Upper lobe of left lung (tissue), 6 donors: ENCODE data around the gene GRK1. TPM values are rescaled to one million over a fixed set of nuclear protein-coding genes. Genes with fewer than 3 reads are reported as not detected.

Experiments
- ATAC-seq, 2 donors: fragments of 200-7000 bp; cut with Tn5 transposase; one replicate each; pipeline ENCODE4 v1.9.1; 2022; ENCODE audit warnings: mild to moderate bottlenecking in 2 of 2, moderate library complexity in 2 of 2; ENCODE audit not compliant: low FRiP score in 2 of 2
- DNase-seq, 2 donors: peaks; one replicate each; pipeline ENCODE4 v3.0.0-alpha.2; 2019 to 2020
- H3K27ac ChIP-seq, 4 donors: fragments of 200-600 bp; sonication (generic); one replicate each; pipeline ENCODE4 v1.5.1; 2016 to 2019
- H3K27me3 ChIP-seq, 4 donors: fragments of 200-600 bp; sonication (generic); one replicate each; pipeline ENCODE4 v1.5.1; 2017 to 2019
- H3K36me3 ChIP-seq, 4 donors: fragments of 200-600 bp; sonication (generic); one replicate each; pipeline ENCODE4 v1.5.1; 2016 to 2019
- H3K4me1 ChIP-seq, 4 donors: fragments of 200-600 bp; sonication (generic); one replicate each; pipeline ENCODE4 v1.5.1; 2018 to 2019
- H3K4me3 ChIP-seq, 4 donors: fragments of 200-600 bp; sonication (generic); one replicate each; pipeline ENCODE4 v1.5.1; 2017 to 2019; ENCODE audit warnings: mild to moderate bottlenecking in 2 of 4, moderate library complexity in 1 of 4
- H3K9me3 ChIP-seq, 4 donors: fragments of 200-600 bp; sonication (generic); one replicate each; pipeline ENCODE4 v1.5.1; 2018 to 2019
- EP300 ChIP-seq, 4 donors: sonication (generic); formaldehyde crosslinking; IDR thresholded peaks; one replicate each; pipeline ENCODE4 v1.5.1; 2017; ENCODE audit warnings: antibody characterized with exemption in 4 of 4, control low read depth in 2 of 4
- POLR2A ChIP-seq, 4 donors: fragments of 450-650 bp; IDR thresholded peaks; one replicate each; pipeline ENCODE4 v1.5.1; 2016 to 2017; ENCODE audit warnings: antibody characterized with exemption in 4 of 4, mild to moderate bottlenecking in 2 of 4
- POLR2AphosphoS5 ChIP-seq, 2 donors: sonication (generic); formaldehyde crosslinking; IDR thresholded peaks; one replicate each; pipeline ENCODE4 v1.5.1; 2017; ENCODE audit warnings: antibody characterized with exemption in 2 of 2
- WGBS, 2 donors: methylation state at CpG; one replicate each; pipeline ENCODE4 v1.1.5; 2017 to 2018; 5-methylcytosine and 5-hydroxymethylcytosine counted together
- total RNA-seq, 6 donors: library from RNA; depleted of rRNA in 4 of 6; stranded (reverse); fragments of >200 nt in 4 of 6; gene quantifications; one replicate each; pipeline versions ENCODE4 v1.1.0 to v1.2.1, GENCODE V29; 2016 to 2021
- TF ChIP-seq, protein P1 (sequence below), 6 experiments: fragments of 450-650 bp in 4 of 6; fragments of 200-600 bp in 2 of 6; sonication (generic) in 2 of 6; IDR thresholded peaks; one replicate each; pipeline ENCODE4 v1.5.1; 2016 to 2019; ENCODE audit warnings: antibody characterized with exemption in 6 of 6
- donor health status: DM: no; HTN: no; CAD: no; lungs with moderate emphysema.
- donor health status: DM: no; HTN: yes; CAD: no; lungs with severe emphysema.

Gene GRK1
- total RNA-seq, 6 donors from 2014 or later: 0.15 to 5.2 TPM; not detected in 4

DNA sequence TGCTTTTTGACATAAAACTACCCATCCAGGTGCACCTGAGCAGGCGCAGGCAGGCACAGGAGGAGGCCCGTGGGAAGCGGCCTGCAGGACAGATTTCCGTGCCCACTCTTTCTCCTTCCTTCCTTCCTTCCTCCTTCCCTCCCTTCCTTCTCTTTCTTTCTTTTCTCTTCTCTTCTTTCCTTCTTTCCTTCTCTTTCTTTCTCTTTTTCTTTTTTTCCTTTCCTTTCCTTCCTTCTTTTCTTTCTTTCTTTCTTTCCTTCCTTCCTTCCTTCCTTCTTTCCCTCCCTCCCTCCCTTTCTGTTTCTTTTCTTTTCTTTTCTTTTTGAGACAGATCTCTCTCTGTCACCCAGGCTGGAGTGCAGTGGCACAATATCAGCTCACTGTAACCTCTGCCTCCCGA, 70.8 kb downstream of the GRK1 start:
- Histone ChIP-seq H3K36me3 (no peaks in the 10 kb centered on the region), H3K27ac (no peak overlapping the region), H3K9me3 (no peaks in the 10 kb centered on the region), H3K4me1 (peaks cover 6 to 20% (median 9%) of the 10 kb centered on the region in 4 donors), H3K27me3 (no peaks in the 10 kb centered on the region), H3K4me3 (no peak overlapping the region)
- DNase-seq (no peak), ATAC-seq (no peak)
- TF ChIP-seq POLR2A (IDR thresholded peaks at IDR 0.05) (no peak), POLR2AphosphoS5 (IDR thresholded peaks at IDR 0.05) (no peak), EP300 (IDR thresholded peaks at IDR 0.05) (no peak)
- TF ChIP-seq, protein P1, sequence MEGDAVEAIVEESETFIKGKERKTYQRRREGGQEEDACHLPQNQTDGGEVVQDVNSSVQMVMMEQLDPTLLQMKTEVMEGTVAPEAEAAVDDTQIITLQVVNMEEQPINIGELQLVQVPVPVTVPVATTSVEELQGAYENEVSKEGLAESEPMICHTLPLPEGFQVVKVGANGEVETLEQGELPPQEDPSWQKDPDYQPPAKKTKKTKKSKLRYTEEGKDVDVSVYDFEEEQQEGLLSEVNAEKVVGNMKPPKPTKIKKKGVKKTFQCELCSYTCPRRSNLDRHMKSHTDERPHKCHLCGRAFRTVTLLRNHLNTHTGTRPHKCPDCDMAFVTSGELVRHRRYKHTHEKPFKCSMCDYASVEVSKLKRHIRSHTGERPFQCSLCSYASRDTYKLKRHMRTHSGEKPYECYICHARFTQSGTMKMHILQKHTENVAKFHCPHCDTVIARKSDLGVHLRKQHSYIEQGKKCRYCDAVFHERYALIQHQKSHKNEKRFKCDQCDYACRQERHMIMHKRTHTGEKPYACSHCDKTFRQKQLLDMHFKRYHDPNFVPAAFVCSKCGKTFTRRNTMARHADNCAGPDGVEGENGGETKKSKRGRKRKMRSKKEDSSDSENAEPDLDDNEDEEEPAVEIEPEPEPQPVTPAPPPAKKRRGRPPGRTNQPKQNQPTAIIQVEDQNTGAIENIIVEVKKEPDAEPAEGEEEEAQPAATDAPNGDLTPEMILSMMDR (IDR thresholded peaks at IDR 0.05): no peak
- 68 to 81% methylated on average over 5 of the region's 5 CpGs for WGBS, 2 donors

DNA sequence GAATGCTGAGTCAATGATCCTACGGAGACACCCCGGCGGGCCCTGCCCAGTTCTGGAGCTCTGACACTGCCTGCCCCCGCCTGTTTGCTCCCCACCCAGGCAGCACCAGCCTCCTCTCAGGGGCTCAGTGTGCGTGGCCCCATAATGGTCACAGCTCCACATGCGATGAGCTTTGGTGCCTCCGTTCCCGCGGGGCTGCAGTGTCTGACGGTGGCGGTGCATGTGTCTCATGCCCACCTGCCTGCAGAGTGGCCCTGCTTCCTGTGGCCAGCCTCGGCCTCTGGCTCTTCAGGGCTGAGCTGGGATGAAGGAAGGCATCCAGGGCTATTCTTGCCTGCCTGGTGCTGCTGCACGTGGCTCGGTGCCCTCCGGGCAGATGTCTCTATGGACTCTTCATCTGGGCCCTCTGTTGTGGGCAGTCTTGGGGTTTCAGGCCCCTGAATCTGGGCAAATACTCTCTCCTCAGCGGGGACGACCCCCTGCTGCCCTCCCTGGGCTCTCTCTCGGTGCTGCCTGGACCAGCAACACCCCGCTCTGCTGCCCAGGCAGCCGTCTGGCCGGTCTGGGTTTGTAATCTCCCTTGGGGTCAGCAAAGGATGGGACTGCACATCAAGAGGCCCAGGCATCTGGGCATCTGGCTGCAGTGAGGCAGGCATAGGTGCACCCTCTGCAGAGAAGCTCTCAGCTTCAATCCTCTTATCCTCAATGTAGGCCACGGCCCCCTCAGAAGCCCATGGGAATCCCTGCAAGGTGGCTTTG, 72.7 kb downstream of the GRK1 start:
- H3K36me3 ChIP-seq: no peaks in the 10 kb centered on the region
- TF ChIP-seq POLR2AphosphoS5 (IDR thresholded peaks at IDR 0.05) (no peak), POLR2A (IDR thresholded peaks at IDR 0.05) (no peak)
- TF ChIP-seq, protein P1 (IDR thresholded peaks at IDR 0.05): no peak
- 76 to 84% methylated on average over 5 to 22 of the region's 22 CpGs for WGBS, 2 donors
- DNase-seq: no peak
- no peaks in the 10 kb centered on the region for H3K27me3 ChIP-seq
- ATAC-seq: no peak
- H3K9me3 ChIP-seq: no peaks in the 10 kb centered on the region
- H3K4me3 ChIP-seq: no peak overlapping the region
- peaks cover 6 to 20% (median 9%) of the 10 kb centered on the region in 4 donors for H3K4me1 ChIP-seq
- no peak overlapping the region for H3K27ac ChIP-seq

DNA sequence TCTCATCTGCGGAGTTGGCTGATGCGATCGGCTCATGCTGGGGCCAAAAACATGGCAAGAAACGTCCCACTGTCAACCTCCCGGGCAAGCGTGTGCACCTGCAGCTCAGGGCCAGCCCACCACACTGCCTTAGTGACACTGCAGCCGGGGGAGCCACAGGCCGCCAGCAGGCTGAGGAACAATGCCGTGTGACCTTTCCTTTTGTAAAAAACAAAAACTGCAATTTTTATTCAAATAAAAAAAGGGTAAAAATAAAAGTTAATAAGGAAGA, 73.2 kb downstream of the GRK1 start:
- DNase-seq: no peak
- Histone ChIP-seq H3K4me3 (no peak overlapping the region), H3K27me3 (no peaks in the 10 kb centered on the region), H3K27ac (no peak overlapping the region), H3K36me3 (no peaks in the 10 kb centered on the region), H3K9me3 (no peaks in the 10 kb centered on the region), H3K4me1 (peaks cover 6 to 20% (median 9%) of the 10 kb centered on the region in 4 donors)
- WGBS, 2 donors: 67 to 79% methylated on average over 6 to 9 of the region's 9 CpGs
- ATAC-seq: no peak
- TF ChIP-seq EP300 (IDR thresholded peaks at IDR 0.05) (no peak), POLR2AphosphoS5 (IDR thresholded peaks at IDR 0.05) (no peak), POLR2A (IDR thresholded peaks at IDR 0.05) (no peak)
- TF ChIP-seq, protein P1 (IDR thresholded peaks at IDR 0.05): no peak

DNA sequence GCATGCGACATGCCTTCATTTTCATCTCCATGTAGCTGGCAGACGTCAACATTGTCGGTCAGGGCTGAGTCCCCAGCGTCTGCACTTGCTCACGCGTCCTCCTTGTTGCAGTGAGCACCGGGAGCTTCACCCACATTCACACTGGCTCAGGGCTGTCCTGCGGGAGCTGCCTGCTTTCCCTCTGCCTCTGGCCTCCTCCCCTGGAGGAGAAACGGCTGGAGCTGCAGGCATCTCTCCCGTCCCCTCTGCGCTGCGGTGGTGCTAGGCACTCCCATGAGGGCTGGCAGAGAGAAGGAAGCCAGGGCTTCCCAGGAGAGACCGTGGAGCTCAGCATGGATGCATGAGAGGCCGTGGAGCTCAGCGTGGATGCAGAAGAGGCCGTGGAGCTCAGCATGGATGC, 73.6 kb downstream of the GRK1 start:
- no peak for DNase-seq
- H3K4me3 ChIP-seq: no peak overlapping the region
- WGBS, 2 donors: 72 to 74% methylated on average over 16 of the region's 16 CpGs
- peaks cover 6 to 20% (median 9%) of the 10 kb centered on the region in 4 donors for H3K4me1 ChIP-seq
- TF ChIP-seq POLR2AphosphoS5 (IDR thresholded peaks at IDR 0.05): no peak
- TF ChIP-seq, protein P1 (IDR thresholded peaks at IDR 0.05): no peak
- no peak for TF ChIP-seq POLR2A (IDR thresholded peaks at IDR 0.05)
- no peak for TF ChIP-seq EP300 (IDR thresholded peaks at IDR 0.05)
- H3K9me3 ChIP-seq: no peaks in the 10 kb centered on the region
- no peaks in the 10 kb centered on the region for H3K27me3 ChIP-seq
- no peaks in the 10 kb centered on the region for H3K36me3 ChIP-seq
- ATAC-seq: no peak
- H3K27ac ChIP-seq: no peak overlapping the region

DNA sequence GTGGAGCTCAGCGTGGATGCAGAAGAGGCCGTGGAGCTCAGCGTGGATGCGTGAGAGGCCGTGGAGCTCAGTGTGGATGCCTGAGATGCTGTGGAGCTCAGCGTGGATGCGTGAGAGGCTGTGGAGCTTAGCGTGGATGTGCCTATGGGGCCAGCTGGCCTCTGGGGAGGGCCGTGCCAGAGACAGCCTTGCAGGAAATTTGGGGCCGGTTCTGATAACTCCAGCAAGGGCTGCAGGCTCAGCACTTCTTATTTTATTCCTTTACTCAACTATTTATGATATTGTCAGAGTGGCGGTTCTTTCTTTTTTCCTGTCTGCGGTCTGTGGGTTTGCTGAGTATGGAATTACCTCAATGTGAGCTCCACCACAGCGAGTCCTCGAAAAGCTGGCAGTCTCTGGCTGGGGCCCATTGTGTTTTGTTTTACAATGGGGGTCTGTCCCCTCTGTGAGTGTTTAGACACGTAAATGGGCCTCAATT, 74.2 kb downstream of the GRK1 start:
- Histone ChIP-seq H3K36me3 (no peaks in the 10 kb centered on the region), H3K9me3 (no peaks in the 10 kb centered on the region), H3K4me3 (no peak overlapping the region), H3K4me1 (peaks cover 6 to 20% (median 9%) of the 10 kb centered on the region in 4 donors), H3K27me3 (no peaks in the 10 kb centered on the region), H3K27ac (no peak overlapping the region)
- WGBS, 2 donors: 59 to 66% methylated on average over 15 of the region's 15 CpGs
- ATAC-seq (no peak), DNase-seq (no peak)
- TF ChIP-seq EP300 (IDR thresholded peaks at IDR 0.05): no peak
- no peak for TF ChIP-seq POLR2AphosphoS5 (IDR thresholded peaks at IDR 0.05)
- TF ChIP-seq, protein P1 (IDR thresholded peaks at IDR 0.05): no peak
- TF ChIP-seq POLR2A (IDR thresholded peaks at IDR 0.05): no peak
